SK-MEL-5 (cell line): ENCODE data around the gene OR2A14. TPM values are rescaled to one million over a fixed set of nuclear protein-coding genes. Genes with fewer than 3 reads are reported as not detected.
A peak's percentile ranks its signal among the peaks of the same experiment; 100 is the strongest.
"Not testable (repeated sequence)": the region's sequence is repeated elsewhere in the genome, so short reads cannot be mapped to it uniquely, and the experiment has no call there.

Source experiments
- DNase-seq: peaks from one replicate; pipeline ENCODE4 v3.0.0-alpha.2; 2016; ENCODE audit warnings: low read depth, low spot score
- in situ Hi-C: cut with HindIII; loops from 2 replicates; pipeline ENCODE4 v1.10.0; 2016; ENCODE audit warnings: low sequenced_read_pairs, high pct_unique_total_duplicates, low pct_unique_long_range_greater_than_20kb
- small RNA-seq, 2 experiments: library from RNA; depleted of rRNA; stranded (forward); fragments of <200 nt; gene quantifications; one replicate each; pipeline ENCODE3, GENCODE V24; 2014
- total RNA-seq: library from RNA; depleted of rRNA; stranded (reverse); fragments of >200 nt; shearing (Covaris generic); gene quantifications from 2 replicates; pipeline ENCODE4 v1.2.3, GENCODE V29; 2014; rRNA removed

Gene OR2A14
- total RNA-seq, 1 experiment from 2014 or later = not detected

- DNase-seq = no peak
- in situ Hi-C loops = no loop called here
Measured at GRCh38 chr7:144134116-144134515, 11.1 kb downstream of the OR2A14 start.

GRCh38 chr7:144137501-144137900 is 14.5 kb downstream of the OR2A14 start:
- no peak for DNase-seq
- in situ Hi-C loops = no loop called here

GRCh38 chr7:144142187-144142586 is 19.2 kb downstream of the OR2A14 start:
- in situ Hi-C loops = no loop called here
- no peak for DNase-seq

- in situ Hi-C loops = no loop called here
- no peak for DNase-seq
Measured at GRCh38 chr7:144144426-144144825, 21.4 kb downstream of the OR2A14 start.

GRCh38 chr7:144148224-144148827 is 25.4 kb downstream of the OR2A14 start:
- in situ Hi-C loops = no loop called here
- DNase-seq = no peak

GRCh38 chr7:144158861-144159260 is 35.9 kb downstream of the OR2A14 start:
- no peak for DNase-seq
- in situ Hi-C loops = no loop called here

- DNase-seq = no peak
- in situ Hi-C loops = no loop called here
Measured at GRCh38 chr7:144164784-144165183, 41.8 kb downstream of the OR2A14 start.

- in situ Hi-C loops, DNase-seq: not testable (repeated sequence)
Measured at GRCh38 chr7:144171594-144172350, 48.8 kb downstream of the OR2A14 start.

- DNase-seq = no peak
- in situ Hi-C loops = no loop called here
Measured at GRCh38 chr7:144174613-144175012, 51.6 kb downstream of the OR2A14 start.

GRCh38 chr7:144178380-144179164 is 55.6 kb downstream of the OR2A14 start:
- in situ Hi-C loops = not testable (repeated sequence)
- DNase-seq = peak; percentile 62

GRCh38 chr7:144179165-144179479 is 56.1 kb downstream of the OR2A14 start:
- DNase-seq, in situ Hi-C loops: not testable (repeated sequence)

Small RNAs within 50 kb of the gene (small RNA-seq; reads per million reads assigned to genes)
- gene OR2A41P = 0 reads per million in 2 experiments

Other genes with a start within 250 kb of the OR2A14 start
- 21.2 and 25.9 TPM in 2 replicates for gene TCAF1, start 221.0 kb upstream of the OR2A14 start, total RNA-seq
- gene OR2F2, start 187.9 kb upstream of the OR2A14 start, total RNA-seq = not detected in 2 replicates
- not detected in 2 replicates for gene OR2F1, start 168.3 kb upstream of the OR2A14 start, total RNA-seq
- not detected in 2 replicates for gene OR6B1, start 122.9 kb upstream of the OR2A14 start, total RNA-seq
- gene OR2A5, start 74.2 kb upstream of the OR2A14 start, total RNA-seq = under 0.01 TPM in 1 of 2 replicates, not detected in the other
- gene OR2A25, start 53.4 kb upstream of the OR2A14 start, total RNA-seq = not detected in 2 replicates
- gene OR2A12, start 36.9 kb upstream of the OR2A14 start, total RNA-seq = not detected in 2 replicates
- gene OR2A2, start 13.6 kb upstream of the OR2A14 start, total RNA-seq = not detected in 2 replicates
- not detected in 2 replicates for gene CTAGE4, start 60.3 kb downstream of the OR2A14 start, total RNA-seq
- gene ARHGEF35, start 72.7 kb downstream of the OR2A14 start, total RNA-seq = not detected in 2 replicates
- not detected in 2 replicates for gene OR2A42, start 116.4 kb downstream of the OR2A14 start, total RNA-seq
- gene OR2A7, start 141.6 kb downstream of the OR2A14 start, total RNA-seq = 0.27 TPM in 1 of 2 replicates, not detected in the other
- not detected in 2 replicates for gene CTAGE8, start 146.1 kb downstream of the OR2A14 start, total RNA-seq
- gene OR2A1, start 189.2 kb downstream of the OR2A14 start, total RNA-seq = not detected in 2 replicates
- gene ARHGEF5, start 232.2 kb downstream of the OR2A14 start, total RNA-seq = not detected in 2 replicates